Activated T-helper 1 cell treated with Interleukin-2 at 50 U/mL for 16 hours (primary cell): ENCODE results near the gene LRRC53.

Source experiments
- DNase-seq: peaks from one replicate; pipeline ENCODE4 v3.0.0-alpha.2; 2020; ENCODE audit warnings: low read depth

The LRRC53 gene, protein sequence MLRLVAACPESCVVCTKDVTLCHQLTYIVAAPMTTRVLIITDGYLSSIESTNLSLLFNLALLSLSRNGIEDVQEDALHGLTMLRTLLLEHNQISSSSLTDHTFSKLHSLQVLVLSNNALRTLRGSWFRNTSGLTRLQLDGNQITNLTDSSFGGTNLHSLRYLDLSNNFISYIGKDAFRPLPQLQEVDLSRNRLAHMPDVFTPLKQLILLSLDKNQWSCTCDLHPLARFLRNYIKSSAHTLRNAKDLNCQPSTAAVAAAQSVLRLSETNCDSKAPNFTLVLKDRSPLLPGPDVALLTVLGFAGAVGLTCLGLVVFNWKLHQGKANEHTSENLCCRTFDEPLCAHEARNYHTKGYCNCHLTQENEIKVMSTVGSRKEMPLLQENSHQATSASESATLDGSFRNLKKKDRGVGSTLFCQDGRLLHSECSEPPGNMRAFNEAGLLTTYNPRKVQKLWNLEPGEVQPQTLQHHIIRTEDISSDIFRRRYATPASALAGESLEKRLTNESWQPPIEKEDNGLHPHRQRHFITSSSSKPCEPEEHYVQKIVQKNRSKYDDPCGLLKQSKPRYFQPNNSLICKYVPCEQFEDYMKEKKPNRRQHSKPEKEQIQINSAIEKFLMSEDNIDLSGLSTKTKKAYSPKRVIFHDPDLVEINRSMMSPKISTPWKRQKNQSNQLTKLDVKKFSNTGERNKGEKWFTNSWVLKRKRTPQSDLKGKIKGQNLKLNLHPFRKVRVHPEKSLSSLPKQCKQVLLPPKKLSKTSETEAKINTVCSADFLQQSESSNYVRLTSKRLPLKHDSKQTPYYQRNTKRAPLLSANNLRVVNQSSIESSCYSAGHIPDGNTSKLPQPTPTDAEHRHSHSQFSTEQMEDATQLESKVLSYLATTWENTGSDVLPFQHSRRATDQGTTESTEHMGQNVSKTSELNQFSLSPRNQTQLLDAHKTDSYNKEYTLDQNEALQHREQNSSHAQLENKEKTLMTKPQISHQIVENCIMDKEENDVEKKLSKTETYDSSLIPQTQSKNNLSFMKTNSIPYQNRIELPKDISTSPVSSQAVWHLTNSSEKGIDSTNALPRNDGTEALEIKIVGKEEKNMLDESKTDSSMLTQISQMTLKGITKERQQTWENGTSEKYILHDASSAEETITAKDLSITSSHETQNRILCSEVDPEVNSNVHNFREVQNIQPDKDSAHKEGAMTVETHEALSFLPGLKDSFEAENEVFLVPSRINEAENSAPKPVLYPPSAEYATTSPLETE

DNA sequence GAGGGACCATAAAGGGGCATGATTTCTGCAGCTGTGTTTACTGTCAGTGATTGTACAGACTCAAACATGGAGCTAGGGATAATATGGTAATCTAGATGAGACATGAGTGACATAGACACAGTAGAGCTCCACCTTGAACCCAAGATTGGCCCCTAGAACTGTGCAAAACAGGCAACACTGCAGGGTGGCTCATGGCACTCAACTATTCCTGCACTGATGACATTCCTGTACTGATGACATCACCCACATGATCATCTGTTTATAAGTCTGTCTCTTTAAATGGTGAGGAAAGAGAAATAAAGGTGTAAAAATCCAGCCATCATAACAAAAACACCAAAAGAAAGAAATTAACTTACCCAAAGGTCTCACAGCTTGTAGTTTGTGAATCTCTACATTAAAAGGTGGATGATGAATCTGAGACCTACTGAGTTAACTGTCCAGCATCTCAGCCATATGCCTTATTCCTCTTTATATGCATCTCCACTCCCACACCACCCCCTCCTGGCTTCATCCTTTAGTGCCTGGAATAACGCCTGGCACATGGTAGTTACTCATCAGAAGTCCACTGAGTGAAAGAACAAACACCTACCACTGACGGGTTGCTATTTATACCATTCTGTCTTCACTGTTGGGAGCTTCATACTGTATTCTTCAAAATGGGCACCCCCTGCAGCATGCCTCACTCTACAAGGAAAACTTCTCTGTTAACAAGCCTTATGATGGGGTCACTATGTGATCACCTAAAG is at the start of gene LRRC53:
Gene LRRC53 (minus strand): TSS at position 442 of the 746 bp plus-strand sequence. CDS start 29,262 bp downstream, outside the sequence.
- no peak for DNase-seq

DNA sequence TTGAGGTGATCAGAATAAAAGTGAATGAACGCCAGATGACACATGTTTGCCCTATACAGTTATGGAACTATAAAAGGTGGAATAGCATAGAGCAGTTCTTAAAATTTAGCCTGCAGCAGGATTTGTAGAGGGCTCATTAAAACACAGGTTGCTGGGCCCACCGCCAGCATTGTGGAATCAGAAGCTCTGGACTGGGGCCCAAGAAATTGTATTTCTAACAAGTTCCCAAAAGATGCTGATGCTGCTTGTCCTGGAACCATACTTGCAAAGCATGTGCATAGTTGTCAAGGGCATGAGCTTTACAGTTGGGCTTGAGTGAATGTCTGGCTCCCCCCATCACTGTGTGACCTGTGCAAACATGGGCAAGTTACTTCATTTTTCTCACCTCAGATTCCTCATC is 37.5 kb upstream of the LRRC53 start:
- DNase-seq = no peak

DNA sequence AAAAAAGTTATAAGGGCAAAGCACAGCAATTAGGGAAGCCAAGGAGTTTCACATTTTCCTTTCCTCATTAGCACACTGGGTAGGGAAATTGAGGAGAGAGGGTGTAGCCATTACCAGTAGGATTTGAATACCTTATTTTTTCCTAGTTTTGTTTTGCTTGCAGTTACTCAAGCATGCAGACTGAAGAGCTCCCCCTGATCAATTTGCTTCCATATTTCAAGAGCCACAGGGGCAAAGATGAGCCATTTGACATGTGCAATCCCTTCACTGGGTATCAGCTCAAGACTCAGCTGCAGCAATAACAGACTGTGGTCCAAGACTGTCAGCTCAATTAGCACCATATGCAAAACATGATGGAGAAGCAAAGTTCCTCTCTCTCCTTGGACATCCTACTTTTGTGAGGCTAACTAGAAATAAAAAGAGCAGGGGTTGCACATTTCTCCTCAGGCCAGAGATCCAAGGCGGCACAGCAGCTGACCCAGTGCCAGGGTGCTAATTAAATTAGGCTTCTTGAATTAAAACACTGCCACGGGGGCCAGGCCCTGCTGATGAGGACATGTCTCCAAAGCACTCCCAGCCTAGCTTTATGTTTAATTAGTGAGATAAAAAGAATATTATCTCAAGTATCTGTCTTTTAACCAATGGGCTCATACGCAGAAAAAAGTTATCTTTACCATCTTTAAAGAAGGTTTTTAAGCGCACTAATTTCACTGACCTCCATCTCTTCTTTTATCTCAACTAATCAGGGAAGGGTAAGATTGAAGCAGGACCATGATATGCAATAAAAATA is 36.7 kb upstream of the LRRC53 start:
- DNase-seq = no peak

DNA sequence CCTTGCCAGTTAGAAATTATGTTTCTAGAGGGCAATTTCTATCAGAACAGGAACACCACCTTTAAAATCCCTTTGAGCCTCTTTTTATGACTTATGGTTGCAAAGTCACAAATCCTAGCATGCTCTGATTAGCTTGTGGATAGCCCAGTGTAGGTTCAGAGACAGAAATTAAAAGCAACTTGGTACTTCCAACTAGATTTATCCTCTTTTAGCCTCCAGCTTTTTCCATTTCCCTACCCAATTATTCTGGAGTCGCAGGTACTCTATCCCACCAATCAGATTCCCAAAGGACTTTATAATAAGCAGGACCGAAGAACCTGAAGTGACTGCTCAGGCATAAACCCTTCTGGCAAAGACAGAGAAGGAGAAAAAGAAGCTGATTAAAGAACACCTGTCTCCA is 33.4 kb upstream of the LRRC53 start:
- DNase-seq = no peak

DNA sequence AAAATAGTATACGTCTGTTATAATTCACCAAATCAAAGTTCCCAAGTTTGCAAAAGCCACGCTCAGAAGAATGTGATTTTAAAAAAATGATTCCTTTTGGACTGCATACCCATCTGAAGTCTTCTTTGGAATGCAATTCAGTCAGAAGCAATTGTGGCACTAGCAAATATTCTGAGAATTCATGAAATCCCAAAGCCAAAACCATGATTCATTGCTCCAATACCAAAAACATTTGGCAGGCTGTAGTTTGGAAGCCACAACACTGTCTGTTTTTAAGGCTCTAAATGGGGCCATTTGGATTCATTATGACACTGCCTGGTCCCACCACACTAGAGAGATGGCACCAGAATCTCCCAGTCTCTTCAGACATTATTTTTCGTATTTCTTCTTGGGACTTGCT is 21.8 kb upstream of the LRRC53 start:
- DNase-seq = no peak

DNA sequence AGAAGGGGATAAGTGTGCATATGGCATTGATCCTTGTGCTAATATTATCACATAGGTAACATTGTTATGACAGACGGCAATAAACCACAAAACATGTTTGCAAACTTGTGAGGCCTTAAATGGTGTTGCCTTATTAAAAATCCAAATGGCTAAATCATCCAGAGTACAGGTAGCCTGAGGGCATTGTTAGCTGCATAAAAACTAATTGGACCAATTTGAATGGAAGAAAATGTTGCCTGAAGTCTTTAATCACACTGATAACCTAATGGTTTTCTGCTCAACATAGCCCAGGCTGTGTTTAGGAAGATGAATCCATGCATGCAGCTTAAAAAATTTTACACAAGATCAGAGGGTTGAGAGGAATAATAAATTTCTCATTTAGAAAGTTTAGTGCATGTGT is 19.4 kb upstream of the LRRC53 start:
- DNase-seq = no peak

DNA sequence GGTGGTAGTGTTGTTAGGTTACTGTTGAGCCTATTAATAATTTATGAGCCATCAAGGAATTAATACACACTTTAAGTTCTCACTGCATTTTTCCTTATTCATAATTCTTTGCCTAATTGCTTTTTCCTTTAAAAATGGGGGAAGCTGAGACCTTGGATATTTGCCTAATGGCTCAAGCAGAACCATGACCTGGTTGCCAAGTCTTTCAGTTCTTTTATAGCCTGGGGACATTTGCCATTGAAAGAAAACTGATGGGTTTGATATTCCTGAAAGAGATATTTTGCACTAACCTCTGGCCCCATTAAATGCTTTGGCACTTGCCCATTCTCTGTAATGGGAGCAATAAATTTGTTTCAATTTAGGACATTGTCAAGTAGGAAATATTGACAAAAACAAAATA is 18.5 kb upstream of the LRRC53 start:
- no peak for DNase-seq

DNA sequence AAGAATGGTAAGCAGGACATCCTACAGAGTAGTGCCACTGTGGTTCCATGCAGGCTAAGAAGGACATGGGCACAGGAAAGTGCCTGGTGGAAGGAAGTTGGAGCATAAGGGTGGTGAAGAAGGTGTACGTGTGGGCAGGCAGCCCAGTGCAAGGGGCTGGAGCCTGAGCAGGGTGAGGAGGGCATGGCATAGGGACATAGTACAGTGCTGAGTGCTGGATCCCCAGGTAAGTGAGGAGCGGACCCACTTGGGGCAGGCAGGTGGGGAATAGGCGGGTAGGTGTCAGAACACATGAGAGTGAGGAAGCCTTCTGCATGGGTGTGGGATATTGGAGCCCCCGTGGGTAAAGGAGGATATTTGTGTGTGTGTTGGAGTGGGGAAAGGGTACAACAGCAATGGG is 15.7 kb upstream of the LRRC53 start:
- no peak for DNase-seq

DNA sequence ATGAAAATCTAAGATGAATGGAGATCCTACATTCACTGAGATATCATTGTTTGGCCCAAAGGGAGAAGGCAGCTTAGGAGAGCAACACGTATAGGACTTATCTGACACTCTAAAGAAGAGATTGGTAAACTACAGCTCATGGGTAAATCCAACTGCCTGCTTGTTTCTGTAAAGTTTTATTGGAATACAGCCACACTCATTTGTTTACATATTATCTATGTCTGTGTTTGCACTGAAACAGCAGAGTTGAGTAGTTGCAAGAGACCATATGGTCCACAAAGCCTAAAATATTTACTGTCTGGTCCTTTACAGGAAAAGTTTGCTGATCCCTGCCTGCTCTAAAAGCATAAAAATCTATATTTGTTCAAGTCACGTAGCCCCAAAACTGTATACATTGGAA is 14.3 kb upstream of the LRRC53 start:
- DNase-seq = no peak

DNA sequence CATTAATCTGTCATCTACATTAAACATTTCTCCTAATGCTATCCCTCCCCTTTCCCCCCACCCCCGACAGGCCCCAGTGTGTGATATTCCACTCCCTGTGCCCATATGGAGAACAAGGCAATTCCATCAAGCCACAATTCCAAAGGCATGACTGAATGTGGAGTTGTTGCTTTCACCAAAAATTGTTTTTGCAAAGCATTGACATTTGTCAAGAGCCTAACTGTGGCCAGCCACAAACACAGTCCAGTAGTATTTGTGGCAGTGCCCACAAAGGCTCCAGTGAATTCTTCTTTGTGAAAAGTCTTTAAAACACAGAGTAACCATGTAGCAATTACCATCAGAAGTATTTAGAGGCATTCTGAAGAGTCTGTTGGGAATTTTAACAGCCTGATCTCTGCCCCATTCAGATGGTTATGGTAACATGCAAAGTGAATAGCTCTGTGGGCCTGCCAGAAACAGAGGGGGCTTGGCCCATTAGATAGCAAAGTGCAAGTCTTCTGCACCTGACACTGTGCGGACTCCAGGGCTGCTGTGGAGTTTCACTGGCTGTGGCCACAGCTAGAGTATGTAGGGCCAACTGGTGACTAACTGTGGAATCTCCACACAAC is 11.6 kb upstream of the LRRC53 start:
- DNase-seq = no peak

DNA sequence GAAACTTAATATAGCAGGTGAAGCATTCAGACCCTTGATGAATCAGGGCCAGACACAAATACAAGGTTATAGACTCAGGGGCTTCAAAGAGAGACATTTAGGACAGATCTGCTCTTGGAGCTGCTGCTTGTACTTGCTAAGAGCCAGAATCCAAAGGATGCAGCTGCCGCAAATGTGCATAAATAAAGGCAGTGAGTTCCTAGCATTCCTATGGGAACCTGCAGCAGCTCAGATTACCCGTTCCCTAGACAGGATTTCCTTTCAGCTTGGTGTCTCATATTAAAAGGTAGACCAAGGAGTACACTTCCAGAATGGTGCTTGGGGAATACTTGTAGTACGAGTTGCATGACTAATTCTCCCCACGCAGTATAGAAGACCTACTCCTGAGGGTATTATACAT is 9.7 kb upstream of the LRRC53 start:
- no peak for DNase-seq

DNA sequence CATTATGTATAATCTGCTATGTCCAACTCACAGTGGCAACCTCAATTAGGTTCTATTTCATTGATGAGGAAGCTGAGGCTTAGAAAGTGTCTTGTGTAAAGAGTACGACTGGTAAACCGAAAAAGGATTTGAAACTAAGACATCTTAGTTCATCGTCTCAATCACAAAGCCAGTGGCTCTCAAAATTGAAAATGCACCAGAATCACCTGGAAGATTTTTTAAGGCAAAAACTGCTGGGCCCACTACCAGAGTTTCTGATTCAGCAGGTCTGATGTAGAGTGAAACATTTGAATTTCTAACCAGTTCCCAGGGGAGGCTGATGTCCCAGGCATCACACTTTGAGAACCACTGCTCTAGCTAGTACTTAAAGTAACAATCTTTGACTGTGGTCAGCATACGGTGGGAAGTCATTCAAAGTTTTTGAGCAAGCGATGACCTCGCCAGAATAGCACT is 5.2 kb upstream of the LRRC53 start:
- DNase-seq = no peak

DNA sequence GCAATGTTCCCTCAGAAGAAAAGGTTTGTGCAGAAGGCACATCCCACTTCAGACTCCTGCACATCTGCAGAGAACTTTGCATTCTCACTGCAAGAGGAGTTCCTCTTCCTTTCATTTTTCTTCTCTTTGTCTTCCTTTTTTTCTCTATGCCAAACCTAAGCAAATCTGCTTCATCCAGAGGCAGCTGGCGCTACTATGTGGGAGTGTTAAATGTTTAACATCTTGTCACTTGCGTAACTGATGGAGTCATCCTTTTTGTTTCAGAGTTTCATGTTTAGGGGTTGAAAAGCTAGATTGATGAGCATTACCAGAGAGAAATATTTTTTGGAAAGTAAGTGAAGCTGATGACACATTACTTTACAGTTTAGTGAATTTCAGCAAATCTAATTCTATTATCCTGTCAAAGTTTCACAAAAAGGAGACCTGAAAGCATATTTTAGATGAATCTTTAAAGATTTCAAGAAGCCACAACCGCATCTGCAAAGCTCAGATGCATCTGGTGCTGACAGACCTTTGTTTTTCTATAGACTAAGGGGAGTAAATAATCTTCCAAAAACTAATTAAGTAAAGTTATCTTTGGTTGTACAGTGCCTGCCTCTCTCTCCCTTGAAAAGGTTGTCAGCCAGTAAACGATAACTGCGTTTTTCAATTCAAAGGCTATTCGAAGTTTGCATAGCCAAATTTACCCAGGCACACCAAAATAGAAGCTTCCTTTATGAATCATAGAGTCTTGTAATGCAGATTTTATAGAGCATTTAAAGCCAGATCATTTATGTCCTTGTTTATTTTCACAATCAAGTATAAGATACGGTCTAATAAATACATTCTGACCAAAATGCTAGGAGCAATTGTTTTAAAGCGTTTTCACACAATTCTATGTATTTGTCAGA is 1.2 kb upstream of the LRRC53 start:
- no peak for DNase-seq

DNA sequence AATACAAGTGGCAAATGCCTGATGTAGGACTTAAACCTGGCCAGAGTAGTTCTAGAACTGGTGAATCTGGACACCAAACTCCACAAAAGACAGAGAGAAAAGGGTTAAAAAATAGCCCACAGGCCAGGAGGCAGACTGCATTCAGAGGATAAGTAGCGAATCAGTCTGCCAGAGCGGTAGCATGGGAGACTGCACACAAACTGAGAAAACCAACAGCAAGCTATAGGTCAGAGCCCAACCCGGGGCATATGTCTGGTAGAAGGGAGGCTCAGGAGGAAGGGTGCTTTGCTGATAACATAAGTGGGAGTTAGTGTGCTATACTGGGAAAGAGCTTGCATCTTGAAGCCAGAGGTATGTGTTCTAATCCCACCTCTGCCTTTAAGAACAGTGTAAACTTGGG is 4.0 kb downstream of the LRRC53 start:
- no peak for DNase-seq

DNA sequence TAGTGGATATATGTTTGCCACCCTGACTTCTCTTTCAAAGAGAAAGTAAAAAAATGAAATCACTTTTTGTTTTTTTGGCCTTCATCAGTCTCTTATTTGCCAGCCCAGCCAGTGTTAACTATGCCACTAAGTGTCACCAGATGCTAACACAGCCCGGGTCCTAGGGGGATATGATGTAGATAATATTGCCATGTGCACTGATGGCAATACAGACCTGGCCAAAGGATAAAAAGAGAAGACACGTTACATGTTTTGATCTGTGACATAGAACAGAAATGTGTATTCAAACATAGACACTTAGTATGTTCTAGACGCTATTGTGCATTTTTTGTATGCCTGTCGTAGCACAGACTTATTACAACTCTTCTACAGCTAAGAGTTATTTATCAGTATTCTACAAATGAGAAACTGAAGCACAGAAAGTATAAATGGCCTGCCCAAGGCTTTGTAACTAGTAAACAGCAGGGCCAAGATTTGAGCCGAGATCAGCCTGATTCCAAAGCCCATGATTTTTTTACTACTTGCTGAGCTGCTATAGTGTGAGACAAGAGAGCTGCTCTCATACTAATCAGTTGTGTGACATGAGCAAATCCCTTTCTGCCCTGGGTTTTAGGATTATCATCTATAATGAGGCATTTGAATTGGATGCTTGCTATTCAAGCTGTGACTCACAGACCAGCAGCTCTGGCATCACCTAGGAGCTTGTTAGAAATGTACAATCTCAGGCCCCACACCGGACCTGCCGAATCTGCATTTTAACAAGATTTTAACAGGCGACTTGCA is 6.3 kb downstream of the LRRC53 start:
- no peak for DNase-seq

DNA sequence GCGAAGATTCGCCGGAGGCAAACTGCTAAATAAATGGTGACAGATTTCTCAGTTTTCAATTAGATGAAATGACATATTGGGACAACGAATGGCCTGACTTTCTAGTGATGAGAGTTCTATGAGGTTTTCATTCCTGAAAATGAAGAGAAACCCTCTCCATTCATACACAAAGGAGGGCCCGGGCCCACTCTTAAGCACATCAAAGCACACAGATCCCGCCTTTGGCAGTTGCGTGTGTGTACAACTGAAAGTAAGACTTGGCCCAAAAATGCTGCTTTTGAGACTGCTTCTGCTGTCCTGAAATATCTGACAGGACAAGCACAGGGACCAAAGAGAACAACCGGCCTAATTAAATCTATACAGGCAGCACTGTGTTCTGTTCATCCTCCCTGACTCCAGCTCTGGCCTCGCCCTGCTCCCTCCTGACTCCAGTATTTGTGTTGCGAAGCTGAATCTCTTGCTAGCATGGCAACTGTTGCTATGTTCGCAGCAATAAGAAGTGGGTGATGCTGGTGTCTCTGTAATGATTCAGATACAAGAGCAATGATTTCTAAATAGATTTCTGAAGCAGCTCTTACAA is 7.4 kb downstream of the LRRC53 start:
- no peak for DNase-seq

DNA sequence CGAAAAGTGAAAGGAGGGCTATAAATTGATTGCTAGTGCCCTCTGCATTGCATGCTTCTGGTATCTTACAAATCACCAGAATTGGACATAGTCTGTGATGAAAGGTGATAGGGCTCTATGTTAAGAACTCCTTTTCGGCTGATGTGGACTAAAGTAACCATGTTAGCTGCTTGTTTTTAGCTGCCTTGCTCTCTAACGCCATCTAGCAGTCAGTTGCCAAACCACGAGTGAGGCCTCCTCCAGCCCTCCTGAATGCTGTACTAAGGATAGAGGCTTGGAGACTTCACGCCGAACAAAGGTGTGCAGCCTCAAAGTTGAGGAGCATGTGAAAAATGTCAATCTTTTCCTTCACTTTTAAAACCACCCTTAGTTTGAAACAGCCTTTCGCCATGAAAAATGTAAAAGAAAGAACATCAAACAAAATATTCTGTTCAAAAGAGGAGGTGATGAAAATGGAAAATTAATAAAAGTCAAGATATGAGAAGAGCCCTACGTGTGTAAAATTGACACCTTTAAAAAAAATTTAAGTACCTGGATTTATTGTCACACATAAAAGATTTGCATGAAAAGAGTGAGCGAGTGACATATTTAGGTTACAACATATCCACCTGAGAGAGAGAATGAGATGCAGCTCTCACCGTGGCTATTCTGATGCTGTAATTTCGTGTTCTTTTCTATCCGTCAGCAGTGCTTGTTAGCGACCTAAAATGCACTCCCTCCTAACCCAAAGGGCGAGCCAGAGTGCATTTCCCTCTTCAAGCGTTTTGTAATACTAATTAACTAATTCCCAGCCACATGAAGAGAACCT is 8.1 kb downstream of the LRRC53 start:
- no peak for DNase-seq
